HG03280 (cell line): ENCODE data around the gene L3MBTL1.
A peak's percentile ranks its signal among the peaks of the same experiment; 100 is the strongest.
"Not testable (repeated sequence)": the region's sequence is repeated elsewhere in the genome, so short reads cannot be mapped to it uniquely, and the experiment has no call there.

Experiments
- ATAC-seq: cut with Tn5 transposase; IDR thresholded peaks from one replicate; pipeline ENCODE4 v1.9.1; 2021; ENCODE audit warnings: mild to moderate bottlenecking, moderate library complexity; ENCODE audit not compliant: unreplicated experiment

L3MBTL1 gene

GRCh38 chr20:43502021-43502420, 5.5 kb upstream of the L3MBTL1 start:
- not testable (repeated sequence) for ATAC-seq

GRCh38 chr20:43506238-43506637, 1.3 kb upstream of the L3MBTL1 start:
- ATAC-seq = no peak

GRCh38 chr20:43508106-43508505, 609 bp downstream of the L3MBTL1 start:
- no peak for ATAC-seq

- ATAC-seq = no peak
These were observed 1.1 kb downstream of the L3MBTL1 start for GRCh38 chr20:43508604-43509040.

- no peak for ATAC-seq
These were observed 4.4 kb downstream of the L3MBTL1 start for GRCh38 chr20:43511879-43512278.

- ATAC-seq = no peak
These were observed 6.0 kb downstream of the L3MBTL1 start for GRCh38 chr20:43513372-43513930.

GRCh38 chr20:43513931-43514647, 6.6 kb downstream of the L3MBTL1 start:
- ATAC-seq = peak; percentile 88

GRCh38 chr20:43514648-43514999, 7.1 kb downstream of the L3MBTL1 start:
- peak; percentile 19 for ATAC-seq

GRCh38 chr20:43515628-43516027, 8.1 kb downstream of the L3MBTL1 start:
- ATAC-seq = no peak

GRCh38 chr20:43516251-43516824, 8.8 kb downstream of the L3MBTL1 start:
- no peak for ATAC-seq

GRCh38 chr20:43520074-43520630, 12.7 kb downstream of the L3MBTL1 start:
- ATAC-seq = no peak

- ATAC-seq = no peak
These were observed 17.5 kb downstream of the L3MBTL1 start for GRCh38 chr20:43525021-43525420.

- no peak for ATAC-seq
These were observed 20.9 kb downstream of the L3MBTL1 start for GRCh38 chr20:43528258-43528875.

GRCh38 chr20:43529051-43529450, 21.6 kb downstream of the L3MBTL1 start:
- ATAC-seq = no peak

- ATAC-seq = no peak
These were observed 22.1 kb downstream of the L3MBTL1 start for GRCh38 chr20:43529457-43530153.

GRCh38 chr20:43530321-43531090, 23.0 kb downstream of the L3MBTL1 start:
- ATAC-seq = no peak

GRCh38 chr20:43531091-43531443, 23.6 kb downstream of the L3MBTL1 start:
- no peak for ATAC-seq

- ATAC-seq = no peak
These were observed 25.0 kb downstream of the L3MBTL1 start for GRCh38 chr20:43532416-43533055.

- no peak for ATAC-seq
These were observed 25.6 kb downstream of the L3MBTL1 start for GRCh38 chr20:43533060-43533459.

- no peak for ATAC-seq
These were observed 26.5 kb downstream of the L3MBTL1 start for GRCh38 chr20:43534016-43534415.
